ENCODE results near the gene ACADS. TPM values are rescaled to one million over a fixed set of nuclear protein-coding genes. Genes with fewer than 3 reads are reported as not detected.

ACADS gene
- total RNA-seq, 2 donors from 2014 or later, result 58.6 to 92.6 TPM

- no peaks in the 10 kb centered on the region for H3K27me3 ChIP-seq
- no peaks in the 10 kb centered on the region for H3K9me3 ChIP-seq
- no peak for DNase-seq (ENCODE audit: low spot score)
- peaks cover 0 to 75% of the 10 kb centered on the region in 2 donors for H3K4me1 ChIP-seq
- TF ChIP-seq, protein P1, sequence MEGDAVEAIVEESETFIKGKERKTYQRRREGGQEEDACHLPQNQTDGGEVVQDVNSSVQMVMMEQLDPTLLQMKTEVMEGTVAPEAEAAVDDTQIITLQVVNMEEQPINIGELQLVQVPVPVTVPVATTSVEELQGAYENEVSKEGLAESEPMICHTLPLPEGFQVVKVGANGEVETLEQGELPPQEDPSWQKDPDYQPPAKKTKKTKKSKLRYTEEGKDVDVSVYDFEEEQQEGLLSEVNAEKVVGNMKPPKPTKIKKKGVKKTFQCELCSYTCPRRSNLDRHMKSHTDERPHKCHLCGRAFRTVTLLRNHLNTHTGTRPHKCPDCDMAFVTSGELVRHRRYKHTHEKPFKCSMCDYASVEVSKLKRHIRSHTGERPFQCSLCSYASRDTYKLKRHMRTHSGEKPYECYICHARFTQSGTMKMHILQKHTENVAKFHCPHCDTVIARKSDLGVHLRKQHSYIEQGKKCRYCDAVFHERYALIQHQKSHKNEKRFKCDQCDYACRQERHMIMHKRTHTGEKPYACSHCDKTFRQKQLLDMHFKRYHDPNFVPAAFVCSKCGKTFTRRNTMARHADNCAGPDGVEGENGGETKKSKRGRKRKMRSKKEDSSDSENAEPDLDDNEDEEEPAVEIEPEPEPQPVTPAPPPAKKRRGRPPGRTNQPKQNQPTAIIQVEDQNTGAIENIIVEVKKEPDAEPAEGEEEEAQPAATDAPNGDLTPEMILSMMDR (IDR thresholded peaks at IDR 0.05), result no peak
- no peak overlapping the region for H3K27ac ChIP-seq
- H3K36me3 ChIP-seq, result peaks cover 75% of the 10 kb centered on the region
- H3K4me3 ChIP-seq, result no peak overlapping the region
Measured at GRCh38 chr12:120696626-120697025, 29.0 kb upstream of the ACADS start.

GRCh38 chr12:120697344-120697743 is 28.3 kb upstream of the ACADS start:
- no peak overlapping the region for H3K4me3 ChIP-seq
- peaks cover 0 to 76% of the 10 kb centered on the region in 2 donors for H3K4me1 ChIP-seq
- H3K27me3 ChIP-seq, result no peaks in the 10 kb centered on the region
- no peaks in the 10 kb centered on the region for H3K9me3 ChIP-seq
- H3K36me3 ChIP-seq, result peaks cover 83% of the 10 kb centered on the region
- no peak for DNase-seq (ENCODE audit: low spot score)
- TF ChIP-seq, protein P1 (IDR thresholded peaks at IDR 0.05), result no peak
- peak overlapping the region; percentile 24 to 30 for H3K27ac ChIP-seq

- Histone ChIP-seq H3K4me1 (peaks cover 0 to 76% of the 10 kb centered on the region in 2 donors), H3K4me3 (no peak overlapping the region), H3K27me3 (no peaks in the 10 kb centered on the region), H3K36me3 (peaks cover 83% of the 10 kb centered on the region), H3K9me3 (no peaks in the 10 kb centered on the region), H3K27ac (peak overlapping the region; percentile 61 to 82)
- no peak for DNase-seq (ENCODE audit: low spot score)
- TF ChIP-seq, protein P1 (IDR thresholded peaks at IDR 0.05), result no peak
Measured at GRCh38 chr12:120698665-120699064, 27.0 kb upstream of the ACADS start.

DNA sequence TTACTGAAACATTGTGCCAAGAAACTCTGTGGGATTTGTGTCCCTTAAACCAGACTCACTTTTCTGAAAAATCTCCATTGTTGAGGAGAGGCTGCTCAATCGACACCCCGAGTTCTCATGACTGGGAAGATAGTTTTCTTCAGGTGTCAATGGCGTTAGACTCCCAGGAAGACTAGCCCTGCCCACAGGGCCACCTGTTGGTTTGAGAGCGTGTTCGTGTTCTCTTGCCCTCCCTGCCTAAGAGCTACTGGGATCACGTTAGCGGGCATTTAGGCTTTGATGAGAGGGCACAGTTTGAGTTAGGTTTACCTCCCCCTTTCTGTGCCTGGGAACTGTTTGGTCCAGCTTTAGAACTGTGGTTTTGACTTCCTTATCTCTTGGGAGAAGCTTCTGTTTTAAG is 26.1 kb upstream of the ACADS start:
- Histone ChIP-seq H3K9me3 (no peaks in the 10 kb centered on the region), H3K4me3 (no peak overlapping the region), H3K27ac (peak overlapping the region; percentile 61 to 82), H3K36me3 (peaks cover 76% of the 10 kb centered on the region), H3K4me1 (peaks cover 0 to 77% of the 10 kb centered on the region in 2 donors), H3K27me3 (no peaks in the 10 kb centered on the region)
- TF ChIP-seq, protein P1 (IDR thresholded peaks at IDR 0.05), result no peak
- no peak for DNase-seq (ENCODE audit: low spot score)

- H3K9me3 ChIP-seq, result no peaks in the 10 kb centered on the region
- no peaks in the 10 kb centered on the region for H3K27me3 ChIP-seq
- DNase-seq (ENCODE audit: low spot score), result no peak
- TF ChIP-seq, protein P1 (IDR thresholded peaks at IDR 0.05), result no peak
- H3K27ac ChIP-seq, result peak overlapping the region; percentile 61 to 82
- peaks cover 63% of the 10 kb centered on the region for H3K36me3 ChIP-seq
- H3K4me3 ChIP-seq, result no peak overlapping the region
- H3K4me1 ChIP-seq, result peaks cover 0 to 82% of the 10 kb centered on the region in 2 donors
Measured at GRCh38 chr12:120700886-120701285, 24.7 kb upstream of the ACADS start.

GRCh38 chr12:120702637-120703036 is 23.0 kb upstream of the ACADS start:
- Histone ChIP-seq H3K36me3 (peaks cover 46% of the 10 kb centered on the region), H3K9me3 (no peaks in the 10 kb centered on the region), H3K27me3 (no peaks in the 10 kb centered on the region), H3K4me1 (peaks cover 0 to 71% of the 10 kb centered on the region in 2 donors), H3K27ac (peak overlapping the region; percentile 47 to 82), H3K4me3 (no peak overlapping the region)
- no peak for DNase-seq (ENCODE audit: low spot score)
- TF ChIP-seq, protein P1 (IDR thresholded peaks at IDR 0.05), result no peak

Measured in right atrium auricular region (tissue), 2 donors.